HCT116 (cell line): ENCODE results near the gene STAT2. TPM values are rescaled to one million over a fixed set of nuclear protein-coding genes. Genes with fewer than 3 reads are reported as not detected.
"Not testable (repeated sequence)": the region's sequence is repeated elsewhere in the genome, so short reads cannot be mapped to it uniquely, and the experiment has no call there.

ENCODE experiments used
- ATAC-seq: fragments of 200-7000 bp; cut with Tn5 transposase; 2 replicates; pipeline ENCODE4 v1.9.1; 2020; ENCODE audit warnings: mild to moderate bottlenecking, moderate library complexity
- BruUV-seq: library from RNA; stranded (reverse); fragments of 400-500 nt; replicated peaks from 2 replicates; lab custom pipeline; 2021; lab: Mats Ljungman, UMichigan
- CTCF ChIA-PET: fragments of 300-600 bp; sonication (Branson Sonifier 250); formaldehyde crosslinking; loops from one replicate; lab custom pipeline; 2021; ENCODE audit warnings: antibody characterized with exemption; lab: Charles Lee
- POLR2A ChIA-PET: fragments of 300-600, 350-600 bp; sonication (Branson Sonifier 250); formaldehyde crosslinking; loops from one replicate; lab custom pipeline; 2021; ENCODE audit warnings: antibody characterized with exemption; lab: Charles Lee
- RAD21 ChIA-PET, 2 experiments: fragments of 300-600 bp; sonication (Branson Sonifier 250); formaldehyde crosslinking; loops; one replicate each; lab custom pipeline; 2023; ENCODE audit warnings: low total read pairs in 2 of 2; ENCODE audit not compliant: uncharacterized antibody in 2 of 2, unreplicated experiment in 2 of 2, low non-redundant PET in 1 of 2; lab: Charles Lee
- DNase-seq: peaks from one replicate; pipeline ENCODE4 v3.0.0-alpha.2; 2010; ENCODE audit warnings: low read depth, low spot score
- H2AFZ ChIP-seq: fragments of 200-600 bp; shearing (Covaris generic), sonication (generic); 2 replicates; pipeline ENCODE4 v1.6.1; 2017; ENCODE audit warnings: low read depth, mixed run types, mixed read lengths, antibody characterized with exemption, low read length; ENCODE audit not compliant: poor library complexity, severe bottlenecking
- H3K27ac ChIP-seq: 2 replicates; pipeline ENCODE4 v1.5.1; 2012; ENCODE audit warnings: low read depth, low read length
- H3K27me3 ChIP-seq: fragments of 200-600 bp; sonication (generic); 2 replicates; pipeline ENCODE4 v1.6.1; 2016; ENCODE audit warnings: mixed run types, low read length, mixed read lengths; ENCODE audit not compliant: insufficient read depth
- H3K36me3 ChIP-seq, 2 experiments: fragments of 200-500 bp in 1 of 2; fragments of 200-600 bp in 1 of 2; sonication (Bioruptor generic) in 1 of 2; sonication (generic) in 1 of 2; 2 replicates each; pipeline versions ENCODE4 v1.5.1 to v1.6.1; 2014 to 2016; ENCODE audit warnings: low read length in 2 of 2, inconsistent platforms in 1 of 2, mixed read lengths in 1 of 2, mixed run types in 1 of 2; ENCODE audit not compliant: insufficient read depth in 2 of 2, control insufficient read depth in 1 of 2
- H3K4me1 ChIP-seq, 2 experiments: fragments of 200-600 bp in 1 of 2; sonication (generic) in 1 of 2; 2 replicates each; pipeline versions ENCODE4 v1.5.1 to v1.6.1; 2012 to 2017; ENCODE audit warnings: low read length in 2 of 2, inconsistent platforms in 1 of 2, mild to moderate bottlenecking in 1 of 2, mixed read lengths in 1 of 2, mixed run types in 1 of 2, moderate library complexity in 1 of 2; ENCODE audit not compliant: insufficient read depth in 2 of 2, control insufficient read depth in 1 of 2
- H3K4me2 ChIP-seq: fragments of 200-600 bp; sonication (generic); 2 replicates; pipeline ENCODE4 v1.6.1; 2017; ENCODE audit warnings: mixed run types, low read length, mixed read lengths
- H3K4me3 ChIP-seq, 2 experiments: fragments of 200-600 bp in 1 of 2; sonication (generic) in 1 of 2; replicated peaks in 1 of 2; 2 replicates each; pipeline ENCODE4 v1.5.1; 2011 to 2016; ENCODE audit warnings: low read length in 2 of 2, control low read depth in 1 of 2, low read depth in 1 of 2, mild to moderate bottlenecking in 1 of 2, mixed read lengths in 1 of 2, mixed run types in 1 of 2
- H3K79me2 ChIP-seq: fragments of 200-600 bp; sonication (generic); 2 replicates; pipeline ENCODE4 v1.6.1; 2017; ENCODE audit warnings: mild to moderate bottlenecking, mixed run types, low read length, moderate library complexity, mixed read lengths; ENCODE audit not compliant: insufficient read depth
- H3K9ac ChIP-seq: fragments of 200-600 bp; sonication (generic); 2 replicates; pipeline ENCODE4 v1.6.1; 2016; ENCODE audit warnings: low read length, mixed read lengths
- H3K9me2 ChIP-seq: fragments of 200-600 bp; sonication (generic), shearing (Covaris generic); 2 replicates; pipeline ENCODE4 v1.6.1; 2017; ENCODE audit warnings: mixed run types, mild to moderate bottlenecking, moderate library complexity; ENCODE audit not compliant: insufficient read depth
- H3K9me3 ChIP-seq, 2 experiments: fragments of 200-500 bp in 1 of 2; fragments of 200-600 bp in 1 of 2; sonication (Bioruptor generic) in 1 of 2; sonication (generic) in 1 of 2; 2 replicates each; pipeline ENCODE4 v1.6.1; 2014 to 2017; ENCODE audit warnings: low read length in 2 of 2, mixed read lengths in 2 of 2, inconsistent platforms in 1 of 2, low read depth in 1 of 2, mild to moderate bottlenecking in 1 of 2, mixed run types in 1 of 2, moderate library complexity in 1 of 2; ENCODE audit not compliant: control insufficient read depth in 1 of 2, insufficient read depth in 1 of 2
- H4K20me1 ChIP-seq: fragments of 200-600 bp; sonication (generic), shearing (Covaris generic); 2 replicates; pipeline ENCODE4 v1.6.1; 2017; ENCODE audit warnings: mixed run types, mild to moderate bottlenecking, moderate library complexity; ENCODE audit not compliant: insufficient read depth
- CBX3 ChIP-seq: IDR thresholded peaks from 2 replicates; pipeline ENCODE4 v1.6.1; 2012; ENCODE audit warnings: low read depth
- CEBPB ChIP-seq: IDR thresholded peaks from 2 replicates; pipeline ENCODE4 v1.6.1; 2012; ENCODE audit warnings: low read depth
- EZH2phosphoT487 ChIP-seq: fragments of 200-600 bp; IDR thresholded peaks from 2 replicates; pipeline ENCODE4 v1.6.1; 2018; ENCODE audit warnings: antibody characterized with exemption, borderline replicate concordance
- YY1 ChIP-seq: IDR thresholded peaks from 2 replicates; pipeline ENCODE4 v1.6.1; 2011; ENCODE audit warnings: low read length, low read depth, moderate library complexity, mild to moderate bottlenecking; ENCODE audit not compliant: insufficient replicate concordance; ENCODE audit errors: extremely low read depth
- ZNF274 ChIP-seq: fragments of 200-500 bp; sonication (Bioruptor generic); IDR thresholded peaks from 2 replicates; pipeline ENCODE4 v1.6.1; 2014; ENCODE audit warnings: mild to moderate bottlenecking, low read depth, low read length, inconsistent platforms
- intact Hi-C: fragments of 100-400 bp; cut with micrococcal nuclease; formaldehyde crosslinking; loops from 2 replicates; pipeline ENCODE4 v1.10.0; 2022
- total RNA-seq: library from RNA; stranded (reverse); gene quantifications from one replicate; pipeline ENCODE4 v1.2.1, GENCODE V29; 2021; ENCODE audit not compliant: unreplicated experiment
- TF ChIP-seq, protein P1 (sequence below), 3 experiments: fragments of 200-600 bp in 1 of 3; sonication (generic) in 1 of 3; IDR thresholded peaks in 2 of 3; conservative IDR thresholded peaks in 1 of 3; 2 replicates each; pipeline ENCODE4 v1.5.1; 2012 to 2017; ENCODE audit warnings: low read depth in 2 of 3, low read length in 2 of 3, antibody characterized with exemption in 1 of 3, borderline replicate concordance in 1 of 3, control low read depth in 1 of 3, mild to moderate bottlenecking in 1 of 3, mixed read lengths in 1 of 3, mixed run types in 1 of 3, moderate library complexity in 1 of 3; ENCODE audit not compliant: insufficient read depth in 1 of 3
- TF ChIP-seq, protein P2 (sequence below): IDR thresholded peaks from 2 replicates; pipeline ENCODE4 v1.6.1; 2011; ENCODE audit warnings: mild to moderate bottlenecking, low read length, moderate library complexity; ENCODE audit not compliant: insufficient replicate concordance; ENCODE audit errors: extremely low read depth
- TF ChIP-seq, protein P3 (sequence below): IDR thresholded peaks from 2 replicates; pipeline ENCODE4 v1.6.1; 2012; ENCODE audit warnings: low read depth

STAT2 gene
- total RNA-seq, 1 experiment from 2014 or later, result 53.1 TPM

DNA sequence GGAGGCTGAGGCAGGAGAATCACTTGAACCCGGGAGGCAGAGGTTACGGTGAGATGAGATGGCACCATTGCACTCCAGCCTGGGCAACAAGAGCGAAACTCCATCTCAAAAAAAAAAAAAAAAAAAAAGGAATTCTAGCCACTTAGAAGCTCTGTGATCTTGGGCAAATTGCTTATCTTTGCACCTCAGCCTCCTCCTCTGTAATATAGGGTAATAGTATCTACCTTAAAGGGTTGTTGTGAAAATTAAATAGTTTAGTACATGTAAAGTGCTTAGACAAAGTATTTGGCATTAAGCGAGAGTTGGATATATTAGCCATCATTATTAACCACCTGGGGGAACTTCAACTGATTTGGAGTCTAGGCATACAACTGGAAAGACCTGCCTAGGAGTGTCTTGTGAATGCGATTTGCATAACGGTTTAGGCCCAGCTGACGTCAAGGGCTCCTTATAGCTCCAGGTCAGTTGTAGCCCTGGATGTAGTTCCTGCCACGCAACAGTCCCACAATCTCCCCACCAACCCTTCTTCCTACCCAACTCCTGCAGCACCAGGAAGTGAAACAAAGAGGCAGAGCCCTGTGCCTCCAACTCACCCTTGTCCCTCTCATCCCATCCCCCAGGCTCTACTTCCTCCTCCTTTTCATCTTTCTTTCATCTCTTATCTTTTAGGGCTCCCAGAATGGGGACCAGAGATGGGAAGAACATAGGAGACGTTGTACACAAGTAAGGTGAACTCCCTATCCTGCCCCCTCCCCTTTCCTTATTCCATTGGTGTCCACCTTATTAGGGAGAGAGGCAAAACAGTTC is 23.3 kb downstream of the STAT2 start:
- ChIA-PET CTCF (no interaction called here), RAD21 (no interaction called here), POLR2A (no interaction called here)
- Histone ChIP-seq H4K20me1 (no peaks in the 10 kb centered on the region), H3K27me3 (no peaks in the 10 kb centered on the region), H3K79me2 (peaks cover 7% of the 10 kb centered on the region), H3K9me2 (no peaks in the 10 kb centered on the region), H3K4me3 (no peak overlapping the region), H3K4me2 (no peak overlapping the region), H3K4me1 (peaks cover 7 to 15% of the 10 kb centered on the region in 2 experiments), H3K36me3 (no peaks in the 10 kb centered on the region), H3K9ac (no peak overlapping the region), H3K27ac (no peak overlapping the region), H2AFZ (no peak overlapping the region), H3K9me3 (no peaks in the 10 kb centered on the region)
- BruUV-seq, result no TSS peak
- no peak for TF ChIP-seq ZNF274
- no peak for TF ChIP-seq CBX3
- TF ChIP-seq, protein P1, sequence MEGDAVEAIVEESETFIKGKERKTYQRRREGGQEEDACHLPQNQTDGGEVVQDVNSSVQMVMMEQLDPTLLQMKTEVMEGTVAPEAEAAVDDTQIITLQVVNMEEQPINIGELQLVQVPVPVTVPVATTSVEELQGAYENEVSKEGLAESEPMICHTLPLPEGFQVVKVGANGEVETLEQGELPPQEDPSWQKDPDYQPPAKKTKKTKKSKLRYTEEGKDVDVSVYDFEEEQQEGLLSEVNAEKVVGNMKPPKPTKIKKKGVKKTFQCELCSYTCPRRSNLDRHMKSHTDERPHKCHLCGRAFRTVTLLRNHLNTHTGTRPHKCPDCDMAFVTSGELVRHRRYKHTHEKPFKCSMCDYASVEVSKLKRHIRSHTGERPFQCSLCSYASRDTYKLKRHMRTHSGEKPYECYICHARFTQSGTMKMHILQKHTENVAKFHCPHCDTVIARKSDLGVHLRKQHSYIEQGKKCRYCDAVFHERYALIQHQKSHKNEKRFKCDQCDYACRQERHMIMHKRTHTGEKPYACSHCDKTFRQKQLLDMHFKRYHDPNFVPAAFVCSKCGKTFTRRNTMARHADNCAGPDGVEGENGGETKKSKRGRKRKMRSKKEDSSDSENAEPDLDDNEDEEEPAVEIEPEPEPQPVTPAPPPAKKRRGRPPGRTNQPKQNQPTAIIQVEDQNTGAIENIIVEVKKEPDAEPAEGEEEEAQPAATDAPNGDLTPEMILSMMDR (IDR thresholded peaks at IDR 0.05 in 2 of 3, conservative IDR thresholded peaks at IDR 0.05 in 1 of 3; ENCODE audit: borderline replicate concordance in 1 of 3, insufficient read depth in 1 of 3, low read depth in 2 of 3, low read length in 2 of 3), result no peak
- TF ChIP-seq, protein P2, sequence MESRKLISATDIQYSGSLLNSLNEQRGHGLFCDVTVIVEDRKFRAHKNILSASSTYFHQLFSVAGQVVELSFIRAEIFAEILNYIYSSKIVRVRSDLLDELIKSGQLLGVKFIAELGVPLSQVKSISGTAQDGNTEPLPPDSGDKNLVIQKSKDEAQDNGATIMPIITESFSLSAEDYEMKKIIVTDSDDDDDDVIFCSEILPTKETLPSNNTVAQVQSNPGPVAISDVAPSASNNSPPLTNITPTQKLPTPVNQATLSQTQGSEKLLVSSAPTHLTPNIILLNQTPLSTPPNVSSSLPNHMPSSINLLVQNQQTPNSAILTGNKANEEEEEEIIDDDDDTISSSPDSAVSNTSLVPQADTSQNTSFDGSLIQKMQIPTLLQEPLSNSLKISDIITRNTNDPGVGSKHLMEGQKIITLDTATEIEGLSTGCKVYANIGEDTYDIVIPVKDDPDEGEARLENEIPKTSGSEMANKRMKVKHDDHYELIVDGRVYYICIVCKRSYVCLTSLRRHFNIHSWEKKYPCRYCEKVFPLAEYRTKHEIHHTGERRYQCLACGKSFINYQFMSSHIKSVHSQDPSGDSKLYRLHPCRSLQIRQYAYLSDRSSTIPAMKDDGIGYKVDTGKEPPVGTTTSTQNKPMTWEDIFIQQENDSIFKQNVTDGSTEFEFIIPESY, result no peak
- no peak for TF ChIP-seq YY1
- TF ChIP-seq EZH2phosphoT487, result no peak
- TF ChIP-seq CEBPB, result no peak
- TF ChIP-seq, protein P3, sequence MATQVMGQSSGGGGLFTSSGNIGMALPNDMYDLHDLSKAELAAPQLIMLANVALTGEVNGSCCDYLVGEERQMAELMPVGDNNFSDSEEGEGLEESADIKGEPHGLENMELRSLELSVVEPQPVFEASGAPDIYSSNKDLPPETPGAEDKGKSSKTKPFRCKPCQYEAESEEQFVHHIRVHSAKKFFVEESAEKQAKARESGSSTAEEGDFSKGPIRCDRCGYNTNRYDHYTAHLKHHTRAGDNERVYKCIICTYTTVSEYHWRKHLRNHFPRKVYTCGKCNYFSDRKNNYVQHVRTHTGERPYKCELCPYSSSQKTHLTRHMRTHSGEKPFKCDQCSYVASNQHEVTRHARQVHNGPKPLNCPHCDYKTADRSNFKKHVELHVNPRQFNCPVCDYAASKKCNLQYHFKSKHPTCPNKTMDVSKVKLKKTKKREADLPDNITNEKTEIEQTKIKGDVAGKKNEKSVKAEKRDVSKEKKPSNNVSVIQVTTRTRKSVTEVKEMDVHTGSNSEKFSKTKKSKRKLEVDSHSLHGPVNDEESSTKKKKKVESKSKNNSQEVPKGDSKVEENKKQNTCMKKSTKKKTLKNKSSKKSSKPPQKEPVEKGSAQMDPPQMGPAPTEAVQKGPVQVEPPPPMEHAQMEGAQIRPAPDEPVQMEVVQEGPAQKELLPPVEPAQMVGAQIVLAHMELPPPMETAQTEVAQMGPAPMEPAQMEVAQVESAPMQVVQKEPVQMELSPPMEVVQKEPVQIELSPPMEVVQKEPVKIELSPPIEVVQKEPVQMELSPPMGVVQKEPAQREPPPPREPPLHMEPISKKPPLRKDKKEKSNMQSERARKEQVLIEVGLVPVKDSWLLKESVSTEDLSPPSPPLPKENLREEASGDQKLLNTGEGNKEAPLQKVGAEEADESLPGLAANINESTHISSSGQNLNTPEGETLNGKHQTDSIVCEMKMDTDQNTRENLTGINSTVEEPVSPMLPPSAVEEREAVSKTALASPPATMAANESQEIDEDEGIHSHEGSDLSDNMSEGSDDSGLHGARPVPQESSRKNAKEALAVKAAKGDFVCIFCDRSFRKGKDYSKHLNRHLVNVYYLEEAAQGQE, result no peak
- ATAC-seq, result no peak
- intact Hi-C loops, result loop anchor here (1.0 kb wide), 1 partner anchor 15 kb away; no protein-coding TSS in a partner anchor
- no peak for DNase-seq

DNA sequence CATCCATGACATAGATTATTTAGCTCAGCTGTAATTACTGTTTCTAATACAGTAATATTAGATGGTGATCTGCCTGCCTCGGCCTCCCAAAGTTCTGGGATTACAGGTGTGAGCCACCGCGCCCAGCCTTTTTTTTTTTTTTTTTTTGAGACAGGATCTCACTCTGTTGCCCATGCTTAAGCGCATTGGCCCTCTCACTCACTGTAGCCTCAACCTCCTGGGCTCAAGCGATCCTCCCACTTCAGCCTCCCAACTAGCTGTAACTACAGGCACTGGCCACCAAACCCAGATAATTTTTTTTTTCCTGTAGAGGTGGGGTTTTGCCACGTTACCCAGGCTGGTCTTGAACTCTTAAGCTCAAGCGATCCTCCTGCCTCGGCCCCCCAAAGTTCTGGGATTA is 24.4 kb downstream of the STAT2 start:
- intact Hi-C loops, result loop anchor here (2.0 kb wide), 1 partner anchor 25 kb away; the partner anchor contains the start of gene STAT2
- peaks cover 11 to 24% of the 10 kb centered on the region in 2 experiments for H3K4me1 ChIP-seq
- H3K9ac ChIP-seq, H3K4me2 ChIP-seq, H4K20me1 ChIP-seq, H3K79me2 ChIP-seq, ATAC-seq, CTCF ChIA-PET, H3K36me3 ChIP-seq, DNase-seq, H3K9me2 ChIP-seq, H3K9me3 ChIP-seq, H2AFZ ChIP-seq, H3K27me3 ChIP-seq, H3K27ac ChIP-seq, BruUV-seq, H3K4me3 ChIP-seq: not testable (repeated sequence)
- POLR2A ChIA-PET, result interaction anchor here (1.4 kb wide), 1 partner anchor 24 kb away, joined by 3 read pairs; the partner anchor contains the start of gene STAT2
- RAD21 ChIA-PET, result interaction anchor here in 1 of 2 experiments (0.6 kb wide), 1 partner anchor 106 kb away, joined by 4 read pairs; no protein-coding TSS in a partner anchor
